ENCODE results near the gene TBC1D17. TPM values are rescaled to one million over a fixed set of nuclear protein-coding genes. Genes with fewer than 3 reads are reported as not detected.

The TBC1D17 gene
- total RNA-seq, 1 experiment from 2014 or later = 17.8 TPM

DNA sequence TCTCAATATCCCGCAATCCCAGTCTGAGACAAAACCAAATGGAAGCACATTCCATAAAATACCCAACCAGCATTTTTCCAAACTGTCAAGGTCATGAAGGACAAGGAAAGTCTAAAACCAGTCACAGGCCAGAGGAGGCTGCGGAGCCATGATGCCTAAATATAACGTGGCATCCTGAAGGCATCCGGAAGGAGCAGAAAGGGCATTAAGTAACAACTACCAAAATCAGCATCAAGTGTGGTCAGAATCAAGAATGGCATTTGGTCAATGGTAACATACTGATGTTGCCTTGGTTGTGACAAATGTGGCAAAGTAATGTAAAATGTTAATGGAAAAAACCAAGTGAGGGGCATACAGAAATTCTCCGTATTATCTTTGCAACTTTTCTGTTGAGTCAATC, 48.0 kb downstream of the TBC1D17 start:
- H3K9me3 ChIP-seq (ENCODE audit: low read length) = no peaks in the 10 kb centered on the region
- H3K27ac ChIP-seq (ENCODE audit: low read length) = no peak overlapping the region
- no peak overlapping the region for H3K4me3 ChIP-seq (ENCODE audit: low read length)
- ChIA-PET POLR2A (ENCODE audit: unreplicated experiment) (no interaction called here), CTCF (no interaction called here)
- no peaks in the 10 kb centered on the region for H3K9me2 ChIP-seq (replicated peaks; ENCODE audit: low read length)
- no peak overlapping the region for H2AFZ ChIP-seq (ENCODE audit: low read length)
- peak overlapping the region; percentile 15; the same call in 1 of the 2 replicates for H3K4me2 ChIP-seq (ENCODE audit: low read length)
- BruUV-seq (replicated peaks) = no TSS peak
- intact Hi-C loops (cut with micrococcal nuclease) = no loop called here
- H3K79me2 ChIP-seq (ENCODE audit: low read length) = peaks cover 97% of the 10 kb centered on the region
- DNase-seq = no peak
- peaks cover 4% of the 10 kb centered on the region for H3F3A ChIP-seq (ENCODE audit: low read length, unreplicated experiment)
- H4K20me1 ChIP-seq (ENCODE audit: low read length) = peaks cover 57% of the 10 kb centered on the region
- ATAC-seq = no peak
- TF ChIP-seq, protein P1, sequence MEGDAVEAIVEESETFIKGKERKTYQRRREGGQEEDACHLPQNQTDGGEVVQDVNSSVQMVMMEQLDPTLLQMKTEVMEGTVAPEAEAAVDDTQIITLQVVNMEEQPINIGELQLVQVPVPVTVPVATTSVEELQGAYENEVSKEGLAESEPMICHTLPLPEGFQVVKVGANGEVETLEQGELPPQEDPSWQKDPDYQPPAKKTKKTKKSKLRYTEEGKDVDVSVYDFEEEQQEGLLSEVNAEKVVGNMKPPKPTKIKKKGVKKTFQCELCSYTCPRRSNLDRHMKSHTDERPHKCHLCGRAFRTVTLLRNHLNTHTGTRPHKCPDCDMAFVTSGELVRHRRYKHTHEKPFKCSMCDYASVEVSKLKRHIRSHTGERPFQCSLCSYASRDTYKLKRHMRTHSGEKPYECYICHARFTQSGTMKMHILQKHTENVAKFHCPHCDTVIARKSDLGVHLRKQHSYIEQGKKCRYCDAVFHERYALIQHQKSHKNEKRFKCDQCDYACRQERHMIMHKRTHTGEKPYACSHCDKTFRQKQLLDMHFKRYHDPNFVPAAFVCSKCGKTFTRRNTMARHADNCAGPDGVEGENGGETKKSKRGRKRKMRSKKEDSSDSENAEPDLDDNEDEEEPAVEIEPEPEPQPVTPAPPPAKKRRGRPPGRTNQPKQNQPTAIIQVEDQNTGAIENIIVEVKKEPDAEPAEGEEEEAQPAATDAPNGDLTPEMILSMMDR (conservative IDR thresholded peaks at IDR 0.05; ENCODE audit: low read depth, low read length) = no peak
- TF ChIP-seq EZH2phosphoT487 (IDR thresholded peaks at IDR 0.05; ENCODE audit: borderline replicate concordance, low read length) (no peak), EZH2 (IDR thresholded peaks at IDR 0.05; ENCODE audit: low read length, unreplicated experiment) (no peak)
- no peaks in the 10 kb centered on the region for H3K27me3 ChIP-seq (ENCODE audit: low read length)
- H3K9ac ChIP-seq (ENCODE audit: low read length) = no peak overlapping the region
- peaks cover 60% of the 10 kb centered on the region for H3K36me3 ChIP-seq (ENCODE audit: low read depth, low read length)
- H3K4me1 ChIP-seq (ENCODE audit: insufficient read depth, low read length) = peaks cover 41% of the 10 kb centered on the region

DNA sequence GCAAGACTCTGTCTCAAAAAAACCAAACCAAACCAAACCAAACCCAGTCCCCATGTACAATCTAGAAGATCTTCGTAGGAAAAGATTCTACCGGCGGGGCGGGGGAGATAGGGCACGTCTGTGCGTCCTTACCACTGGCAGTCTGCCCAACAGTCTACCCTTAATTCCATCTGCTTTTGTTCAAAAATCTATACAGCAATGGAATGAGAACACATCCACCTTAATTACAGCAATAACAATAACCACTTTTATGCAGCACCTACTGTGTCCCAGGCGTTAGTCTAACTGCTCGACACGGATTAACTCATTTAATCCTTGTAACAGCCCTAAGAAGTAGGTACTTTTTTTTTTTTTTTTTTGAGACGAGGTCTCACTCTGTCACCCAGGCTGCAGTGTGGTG, 49.0 kb downstream of the TBC1D17 start:
- CTCF ChIA-PET = no interaction called here
- ATAC-seq (no peak), DNase-seq (no peak)
- Histone ChIP-seq H4K20me1 (ENCODE audit: low read length) (peaks cover 47% of the 10 kb centered on the region), H3K27ac (ENCODE audit: low read length) (no peak overlapping the region), H3K9me2 (replicated peaks; ENCODE audit: low read length) (no peaks in the 10 kb centered on the region), H3K4me2 (ENCODE audit: low read length) (peak overlapping the region; percentile 91; the same call in 1 of the 2 replicates), H3K79me2 (ENCODE audit: low read length) (peaks cover 94% of the 10 kb centered on the region), H3K4me1 (ENCODE audit: insufficient read depth, low read length) (peaks cover 52% of the 10 kb centered on the region), H3K9ac (ENCODE audit: low read length) (no peak overlapping the region), H3K9me3 (ENCODE audit: low read length) (no peaks in the 10 kb centered on the region), H2AFZ (ENCODE audit: low read length) (no peak overlapping the region), H3K36me3 (ENCODE audit: low read depth, low read length) (peaks cover 59% of the 10 kb centered on the region), H3K27me3 (ENCODE audit: low read length) (no peaks in the 10 kb centered on the region), H3F3A (ENCODE audit: low read length, unreplicated experiment) (peaks cover 8% of the 10 kb centered on the region), H3K4me3 (ENCODE audit: low read length) (no peak overlapping the region; the same call in 1 of the 2 replicates)
- TF ChIP-seq EZH2 (IDR thresholded peaks at IDR 0.05; ENCODE audit: low read length, unreplicated experiment) = no peak
- TF ChIP-seq EZH2phosphoT487 (IDR thresholded peaks at IDR 0.05; ENCODE audit: borderline replicate concordance, low read length) = no peak
- intact Hi-C loops (cut with micrococcal nuclease) = no loop called here
- BruUV-seq (replicated peaks) = no TSS peak
- POLR2A ChIA-PET (ENCODE audit: unreplicated experiment) = no interaction called here

DNA sequence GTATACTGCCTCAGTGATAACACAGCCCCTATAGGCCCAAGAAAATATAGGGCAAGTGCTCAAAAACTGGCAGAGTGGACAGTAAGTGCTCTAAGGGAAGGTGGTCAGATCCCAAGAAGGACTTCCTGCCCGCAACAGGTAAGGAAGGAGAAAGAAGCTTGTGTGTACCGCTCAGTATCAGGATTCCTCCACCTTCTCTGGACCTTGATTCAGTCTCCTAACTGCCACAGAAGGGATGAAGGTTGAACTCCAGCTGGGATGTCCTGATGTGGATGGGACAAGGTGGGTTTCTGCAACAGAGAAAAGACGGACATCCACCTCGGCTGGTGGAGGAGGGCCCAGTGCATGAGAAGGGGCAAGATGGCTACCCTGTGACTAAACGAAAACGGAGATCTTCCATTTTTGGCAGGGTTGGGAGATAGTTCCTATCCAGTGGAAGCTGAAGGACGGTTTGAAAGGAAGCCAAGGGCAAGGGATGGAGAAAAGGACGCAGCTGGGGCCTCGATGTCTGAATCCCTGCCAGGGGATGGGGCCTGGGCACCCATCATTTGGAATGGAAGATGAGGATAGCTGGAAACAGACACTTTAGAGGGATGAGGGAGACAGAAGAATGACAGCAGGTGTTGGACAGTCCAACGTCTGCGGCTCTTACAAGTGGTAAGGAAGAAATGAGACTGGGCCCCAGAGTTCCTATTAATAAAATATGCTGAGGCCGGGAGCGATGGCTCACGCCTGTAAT, 50.2 kb downstream of the TBC1D17 start:
- ChIA-PET POLR2A (ENCODE audit: unreplicated experiment) (no interaction called here), CTCF (no interaction called here)
- H3K9ac ChIP-seq (ENCODE audit: low read length) = peak overlapping the region; percentile 98
- no TSS peak for BruUV-seq (replicated peaks)
- peak overlapping the region; percentile 91 for H3K4me2 ChIP-seq (ENCODE audit: low read length)
- H2AFZ ChIP-seq (ENCODE audit: low read length) = no peak overlapping the region
- TF ChIP-seq, protein P1 (conservative IDR thresholded peaks at IDR 0.05; ENCODE audit: low read depth, low read length) = no peak
- no peak for TF ChIP-seq EZH2phosphoT487 (IDR thresholded peaks at IDR 0.05; ENCODE audit: borderline replicate concordance, low read length)
- no peak for TF ChIP-seq EZH2 (IDR thresholded peaks at IDR 0.05; ENCODE audit: low read length, unreplicated experiment)
- no peaks in the 10 kb centered on the region for H3K27me3 ChIP-seq (ENCODE audit: low read length)
- H3K9me3 ChIP-seq (ENCODE audit: low read length) = no peaks in the 10 kb centered on the region
- H3K36me3 ChIP-seq (ENCODE audit: low read depth, low read length) = peaks cover 52% of the 10 kb centered on the region
- H3K9me2 ChIP-seq (replicated peaks; ENCODE audit: low read length) = no peaks in the 10 kb centered on the region
- peaks cover 83% of the 10 kb centered on the region for H3K79me2 ChIP-seq (ENCODE audit: low read length)
- intact Hi-C loops (cut with micrococcal nuclease) = no loop called here
- H4K20me1 ChIP-seq (ENCODE audit: low read length) = peaks cover 37% of the 10 kb centered on the region
- peak overlapping the region; percentile 81 for H3K4me3 ChIP-seq (ENCODE audit: low read length)
- ATAC-seq (no peak), DNase-seq (no peak)
- peaks cover 56% of the 10 kb centered on the region for H3K4me1 ChIP-seq (ENCODE audit: insufficient read depth, low read length)
- peak overlapping the region; percentile 92 for H3K27ac ChIP-seq (ENCODE audit: low read length)
- H3F3A ChIP-seq (ENCODE audit: low read length, unreplicated experiment) = peaks cover 12% of the 10 kb centered on the region

Measured in PC-3 (cell line).